GM18873 (cell line): ENCODE measurements around the gene CFAP97D1.
"Not testable (repeated sequence)": the region's sequence is repeated elsewhere in the genome, so short reads cannot be mapped to it uniquely, and the experiment has no call there.

Experiments
- ATAC-seq: cut with Tn5 transposase; IDR thresholded peaks from one replicate; pipeline ENCODE4 v1.9.1; 2021; ENCODE audit warnings: mild to moderate bottlenecking, moderate library complexity, moderate number of reproducible peaks; ENCODE audit not compliant: unreplicated experiment, low FRiP score

CFAP97D1 gene

DNA sequence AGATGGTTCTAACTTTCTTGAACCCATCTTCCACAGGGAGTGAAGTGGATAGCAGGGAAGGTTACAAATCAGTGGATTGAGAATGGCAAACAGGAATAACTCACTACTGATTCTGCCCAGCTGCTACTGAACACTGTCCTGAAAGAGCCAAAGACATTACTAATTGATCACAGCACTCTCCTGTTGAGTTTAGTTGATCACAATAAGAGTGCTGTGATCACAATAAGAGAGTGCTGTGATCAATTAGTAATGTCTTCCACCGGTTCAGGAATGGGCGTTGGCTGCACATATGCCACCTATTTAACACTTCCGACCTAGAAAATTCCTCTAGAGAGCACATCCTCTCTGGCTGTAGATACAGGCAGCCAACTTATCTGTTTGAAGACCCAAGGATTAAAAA is 11.4 kb downstream of the CFAP97D1 start:
- ATAC-seq = no peak

DNA sequence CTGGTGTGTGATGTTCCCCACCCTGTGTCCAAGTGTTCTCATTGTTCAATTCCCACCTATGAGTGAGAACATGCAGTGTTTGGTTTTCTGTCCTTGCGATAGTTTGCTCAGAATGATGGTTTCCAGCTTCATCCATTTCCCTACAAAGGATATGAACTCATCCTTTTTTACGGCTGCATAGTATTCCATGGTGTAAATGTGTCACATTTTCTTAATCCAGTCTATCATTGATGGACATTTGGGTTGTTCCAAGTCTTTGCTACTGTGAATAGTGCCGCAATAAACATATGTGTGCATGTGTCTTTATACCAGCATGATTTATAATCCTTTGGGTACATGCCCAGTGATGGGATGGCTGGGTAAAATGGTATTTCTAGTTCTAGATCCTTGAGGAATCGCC is 12.4 kb downstream of the CFAP97D1 start:
- not testable (repeated sequence) for ATAC-seq

DNA sequence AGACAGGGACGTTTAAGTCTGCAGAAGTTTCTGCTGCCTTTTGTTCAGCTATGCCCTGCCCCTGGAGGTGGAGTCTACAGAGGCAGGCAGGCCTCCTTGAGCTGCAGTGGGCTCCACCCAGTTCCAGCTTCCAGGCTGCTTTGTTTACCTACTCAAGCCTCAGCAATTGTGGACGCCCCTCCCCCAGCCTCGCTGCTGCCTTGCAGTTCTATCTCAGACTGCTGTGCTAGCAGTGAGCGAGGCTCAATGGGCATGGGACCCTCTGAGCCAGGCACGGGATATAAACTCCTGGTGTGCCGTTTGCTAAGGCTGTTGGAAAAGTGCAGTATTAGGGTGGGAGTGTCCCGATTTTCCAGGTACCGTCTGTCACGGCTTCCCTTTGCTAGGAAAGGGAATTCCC is 17.8 kb downstream of the CFAP97D1 start:
- ATAC-seq = not testable (repeated sequence)

DNA sequence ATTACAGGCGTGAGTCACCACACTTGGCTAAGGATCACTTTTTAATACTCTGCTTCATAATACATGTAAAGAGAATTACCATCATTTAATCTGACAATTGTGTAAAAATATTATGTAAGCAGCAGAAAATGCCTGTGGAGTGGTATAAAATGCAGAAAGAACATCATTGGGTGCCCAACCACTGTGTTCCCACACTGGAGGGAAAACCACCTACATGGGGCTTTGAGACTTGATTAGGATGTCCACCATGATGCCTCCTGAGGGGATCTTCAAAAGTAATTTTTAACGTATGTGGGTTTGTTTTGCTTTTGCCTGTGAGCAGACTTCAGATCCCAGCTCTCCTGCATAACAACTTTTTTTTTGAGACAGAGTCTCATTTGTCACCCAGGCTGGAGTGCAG is 18.8 kb downstream of the CFAP97D1 start:
- ATAC-seq = no peak

DNA sequence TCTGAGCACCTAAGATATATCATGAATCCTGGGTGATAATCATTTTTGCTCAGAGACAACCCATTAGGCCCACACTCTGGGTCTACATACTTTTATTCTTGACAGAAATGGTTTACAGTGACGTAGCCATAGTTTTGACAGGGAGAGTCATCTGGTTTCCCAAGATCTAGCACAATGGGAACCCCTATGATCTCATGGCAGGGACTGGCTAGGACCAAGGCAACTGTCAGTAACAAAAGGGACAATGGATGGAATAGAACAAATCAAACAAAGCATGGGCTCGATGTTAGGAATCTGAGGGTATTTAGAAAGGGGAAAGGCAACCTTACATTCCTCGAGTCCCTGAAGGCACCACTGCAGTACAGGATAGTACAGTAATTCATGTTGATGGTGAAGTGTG is 20.5 kb downstream of the CFAP97D1 start:
- ATAC-seq = no peak

DNA sequence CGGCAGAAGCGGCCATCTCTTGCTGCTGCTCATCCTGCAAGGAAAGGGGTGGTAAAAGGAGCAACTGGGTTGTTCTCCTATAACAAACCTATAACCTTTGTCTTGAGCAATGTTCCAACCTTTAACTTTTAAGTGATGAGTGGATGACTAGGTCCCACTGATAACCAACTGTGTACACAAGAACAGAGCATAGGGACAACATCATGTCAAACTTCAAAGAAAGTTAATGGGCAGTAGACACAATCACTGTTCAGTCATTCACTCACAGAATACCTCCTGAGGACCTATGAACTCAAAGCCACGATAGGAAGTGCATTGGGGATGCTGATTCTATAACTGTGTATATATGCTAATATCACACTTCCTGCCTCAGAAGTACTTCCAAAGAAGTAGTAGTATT is 21.6 kb downstream of the CFAP97D1 start:
- ATAC-seq = no peak

DNA sequence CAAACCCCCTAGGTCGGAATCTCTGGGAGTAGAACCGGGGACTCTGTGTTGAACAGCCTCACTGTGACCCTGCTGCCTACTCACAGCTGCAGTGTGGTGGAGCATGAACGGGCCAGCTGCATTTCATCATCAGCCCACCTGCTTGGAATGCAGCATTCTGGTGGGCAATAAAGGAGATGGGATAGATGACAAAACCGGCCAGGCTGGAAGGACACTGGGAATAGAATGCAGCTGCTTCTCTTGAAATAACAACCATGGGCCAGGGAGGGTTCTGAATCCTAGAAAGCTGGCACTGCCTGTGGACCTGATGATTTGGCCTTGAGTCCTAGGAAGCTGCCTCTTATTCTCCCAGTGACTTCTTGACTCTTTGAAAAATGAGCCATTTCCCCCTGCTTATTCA is 23.5 kb downstream of the CFAP97D1 start:
- no peak for ATAC-seq

DNA sequence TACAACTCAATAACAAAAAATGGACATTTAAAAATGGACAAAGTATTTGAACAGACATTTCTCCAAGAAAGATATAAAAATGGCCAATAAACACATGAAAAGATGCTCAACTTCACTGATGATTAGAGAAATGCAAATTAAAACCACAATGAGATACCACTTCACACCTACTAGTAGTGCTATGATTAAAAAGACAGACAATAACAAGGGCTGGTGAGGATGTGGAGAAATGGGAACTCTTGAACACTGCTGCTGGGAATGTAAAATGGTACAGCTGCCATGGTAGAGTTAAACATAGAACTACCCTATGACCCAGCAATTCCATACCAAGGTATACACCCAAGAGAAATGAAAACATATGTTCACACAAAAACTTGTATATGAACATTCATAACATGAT is 24.9 kb downstream of the CFAP97D1 start:
- ATAC-seq = no peak

DNA sequence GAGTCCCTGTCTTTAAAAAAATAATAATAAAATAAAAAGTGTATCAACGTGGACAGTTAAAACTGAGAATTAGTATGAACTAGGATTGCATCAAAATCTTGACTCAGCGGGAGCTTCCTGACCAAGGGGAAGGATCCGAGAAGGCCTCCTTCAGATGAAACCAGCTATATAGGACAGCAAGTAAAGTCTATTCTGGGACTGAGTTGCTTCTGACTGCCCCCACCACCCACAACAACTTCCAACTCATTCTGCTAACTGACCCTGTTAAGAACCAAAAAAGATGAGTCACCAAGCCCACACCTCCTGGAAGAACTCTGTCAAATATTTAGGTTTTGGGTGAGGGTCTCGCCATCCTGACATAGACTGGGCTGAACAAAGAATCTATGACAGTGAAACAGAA is 27.8 kb downstream of the CFAP97D1 start:
- ATAC-seq = no peak

DNA sequence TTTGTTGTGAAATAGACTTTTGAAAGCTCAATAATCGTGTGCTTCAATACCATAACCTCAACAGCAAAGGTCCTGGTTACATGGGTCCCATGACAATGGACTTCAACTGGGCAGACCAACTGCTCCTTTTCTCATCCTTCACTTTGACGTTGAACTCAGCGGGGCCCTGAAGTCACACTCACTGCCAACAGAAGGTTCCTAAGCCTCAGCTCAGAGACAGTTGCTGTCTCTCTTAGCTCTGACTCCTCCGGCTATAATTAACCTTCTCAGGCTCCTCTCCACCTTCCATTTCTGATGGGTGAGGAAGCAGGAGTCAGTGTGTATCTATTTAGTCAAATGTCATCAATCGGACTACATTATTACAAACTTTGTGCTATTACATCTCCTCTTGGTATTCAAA is 28.9 kb downstream of the CFAP97D1 start:
- no peak for ATAC-seq

DNA sequence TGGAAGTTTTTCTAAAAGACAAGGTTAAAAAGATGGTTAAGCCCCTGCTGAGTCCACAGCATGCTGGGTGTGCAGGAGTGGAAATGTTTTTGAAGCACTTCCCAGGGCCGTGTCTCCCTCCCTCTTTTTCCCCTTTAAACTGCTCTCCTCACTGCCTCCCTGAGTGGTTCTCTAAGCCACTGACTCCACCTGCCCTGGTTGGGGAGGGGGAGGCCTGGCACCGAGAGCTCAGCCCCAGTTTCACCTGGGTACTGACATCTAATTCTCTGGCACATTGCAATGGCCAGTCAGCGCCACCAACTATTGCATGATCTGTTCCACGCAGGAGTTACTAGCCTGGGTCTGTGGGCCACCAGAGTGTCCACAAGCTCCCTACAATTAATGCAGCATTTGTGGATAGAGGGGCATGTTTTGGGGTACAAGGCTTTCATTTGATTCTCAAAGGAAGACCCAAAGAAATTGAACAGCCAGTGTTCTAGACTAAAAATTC is 30.0 kb downstream of the CFAP97D1 start:
- ATAC-seq = no peak

DNA sequence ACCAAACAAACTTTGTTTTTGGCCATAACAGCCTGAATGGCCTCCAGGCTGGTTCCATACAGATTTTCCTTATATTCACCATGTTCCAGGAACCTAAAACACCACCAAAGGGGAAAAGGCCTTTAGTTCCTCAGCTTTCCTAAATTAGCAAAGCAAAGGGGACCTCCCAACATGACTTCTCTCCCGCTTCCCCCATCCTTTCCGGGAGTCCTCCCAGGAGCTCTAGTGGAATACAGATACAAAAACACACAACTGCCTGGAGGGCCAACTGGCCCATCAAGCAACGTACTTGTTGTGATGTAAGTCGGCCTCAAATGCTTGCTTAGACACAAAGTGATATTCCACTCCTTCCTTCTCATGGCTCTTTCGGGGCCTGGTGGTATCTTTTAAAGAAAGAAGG is 30.6 kb downstream of the CFAP97D1 start:
- ATAC-seq = no peak

DNA sequence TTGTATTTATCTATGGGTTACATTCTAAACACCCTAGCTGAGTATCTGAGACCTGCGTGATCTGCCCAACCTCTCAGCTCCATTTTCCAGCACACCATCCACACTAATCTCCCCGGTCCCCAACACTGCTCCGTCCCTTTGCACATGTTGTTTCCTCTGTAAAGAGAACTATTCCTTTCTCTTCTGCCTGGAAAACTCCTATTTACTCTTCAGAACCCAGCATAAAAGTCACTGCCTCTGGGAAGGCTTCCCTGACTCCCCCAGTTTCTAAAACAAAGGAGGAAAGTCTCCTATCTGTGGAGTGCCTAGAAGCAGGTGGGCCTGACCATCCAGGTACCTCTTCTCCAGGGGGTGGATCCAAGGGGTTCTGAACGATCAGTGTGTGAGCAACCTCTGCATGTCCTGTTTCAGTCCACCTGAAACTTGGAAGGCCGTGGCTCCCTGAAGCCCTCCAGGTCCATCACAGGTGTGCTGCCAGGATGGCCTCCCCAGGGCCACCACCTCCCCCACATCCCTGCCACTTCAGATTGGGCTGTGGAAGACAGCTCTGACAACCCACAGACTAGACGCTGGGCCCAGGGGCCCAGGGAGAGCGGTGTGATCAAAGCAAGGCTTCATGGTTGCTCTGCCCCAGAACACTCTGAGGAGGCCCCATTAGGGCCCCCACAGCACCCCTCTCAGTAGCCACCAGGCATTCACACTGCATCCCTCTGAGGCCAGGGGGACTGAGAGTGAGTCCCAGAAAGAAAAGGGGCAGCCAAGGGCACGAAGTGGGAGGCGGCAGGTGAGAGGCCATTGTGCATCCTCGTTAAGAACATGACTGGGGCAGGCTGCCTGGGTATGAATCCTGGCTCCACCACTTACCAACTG is 32.4 kb downstream of the CFAP97D1 start:
- no peak for ATAC-seq

DNA sequence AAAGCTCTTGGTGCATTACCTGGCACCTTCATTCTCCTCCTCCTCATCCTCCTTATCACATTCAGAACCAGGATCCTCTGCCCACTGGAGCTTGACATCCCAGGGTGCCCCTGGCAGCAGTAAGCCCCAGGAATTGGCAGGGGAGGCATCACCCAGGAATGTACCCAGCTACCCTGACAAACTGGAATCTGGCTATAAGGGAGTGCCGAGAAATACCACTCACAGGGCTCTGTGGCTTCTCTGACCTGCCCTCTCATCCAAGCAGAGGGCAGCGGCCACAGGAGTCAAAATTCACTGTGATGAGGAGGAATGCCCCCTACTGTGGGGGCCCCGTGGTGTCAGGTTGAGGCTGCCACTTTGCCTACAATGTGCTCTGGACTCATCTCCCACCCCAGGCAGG is 33.2 kb downstream of the CFAP97D1 start:
- no peak for ATAC-seq

DNA sequence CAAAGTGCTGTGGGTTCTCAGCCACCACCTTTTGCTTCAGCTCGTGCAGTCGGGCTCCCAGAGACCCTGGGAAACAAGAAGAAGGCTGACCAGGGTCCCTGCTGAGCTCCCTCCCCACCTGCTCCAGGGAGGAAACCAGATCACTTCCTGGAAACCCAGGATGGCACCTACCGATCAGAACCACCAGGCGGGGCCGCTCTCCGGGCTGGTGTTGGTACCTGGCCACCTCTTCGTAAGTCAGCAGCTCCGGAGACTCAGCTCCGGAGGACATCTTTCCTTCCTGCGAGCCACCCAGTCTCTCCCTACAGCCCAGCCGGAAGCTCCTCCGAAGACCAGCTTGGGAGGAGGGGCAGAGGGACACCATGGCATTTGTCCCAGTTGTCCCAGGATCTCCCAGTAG is 33.8 kb downstream of the CFAP97D1 start:
- ATAC-seq = no peak

DNA sequence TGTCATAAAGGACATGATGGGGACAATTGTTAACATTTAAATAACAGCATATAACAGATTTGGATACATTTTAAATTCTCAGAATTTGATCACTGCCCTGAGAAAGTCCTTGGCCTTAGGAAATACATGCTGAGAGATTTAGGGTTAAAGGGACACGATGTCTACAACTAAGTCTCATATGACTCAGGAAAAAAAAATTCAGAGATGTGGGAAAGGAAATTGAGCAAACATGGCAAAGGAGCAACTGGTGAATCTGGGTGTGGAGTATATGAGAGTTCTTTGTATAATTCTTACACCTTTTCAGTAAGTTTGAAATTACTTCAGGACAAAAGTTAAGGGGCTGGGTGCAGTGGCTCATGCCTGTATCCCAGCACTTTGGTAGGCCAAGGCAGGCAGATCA is 34.5 kb downstream of the CFAP97D1 start:
- ATAC-seq = no peak

DNA sequence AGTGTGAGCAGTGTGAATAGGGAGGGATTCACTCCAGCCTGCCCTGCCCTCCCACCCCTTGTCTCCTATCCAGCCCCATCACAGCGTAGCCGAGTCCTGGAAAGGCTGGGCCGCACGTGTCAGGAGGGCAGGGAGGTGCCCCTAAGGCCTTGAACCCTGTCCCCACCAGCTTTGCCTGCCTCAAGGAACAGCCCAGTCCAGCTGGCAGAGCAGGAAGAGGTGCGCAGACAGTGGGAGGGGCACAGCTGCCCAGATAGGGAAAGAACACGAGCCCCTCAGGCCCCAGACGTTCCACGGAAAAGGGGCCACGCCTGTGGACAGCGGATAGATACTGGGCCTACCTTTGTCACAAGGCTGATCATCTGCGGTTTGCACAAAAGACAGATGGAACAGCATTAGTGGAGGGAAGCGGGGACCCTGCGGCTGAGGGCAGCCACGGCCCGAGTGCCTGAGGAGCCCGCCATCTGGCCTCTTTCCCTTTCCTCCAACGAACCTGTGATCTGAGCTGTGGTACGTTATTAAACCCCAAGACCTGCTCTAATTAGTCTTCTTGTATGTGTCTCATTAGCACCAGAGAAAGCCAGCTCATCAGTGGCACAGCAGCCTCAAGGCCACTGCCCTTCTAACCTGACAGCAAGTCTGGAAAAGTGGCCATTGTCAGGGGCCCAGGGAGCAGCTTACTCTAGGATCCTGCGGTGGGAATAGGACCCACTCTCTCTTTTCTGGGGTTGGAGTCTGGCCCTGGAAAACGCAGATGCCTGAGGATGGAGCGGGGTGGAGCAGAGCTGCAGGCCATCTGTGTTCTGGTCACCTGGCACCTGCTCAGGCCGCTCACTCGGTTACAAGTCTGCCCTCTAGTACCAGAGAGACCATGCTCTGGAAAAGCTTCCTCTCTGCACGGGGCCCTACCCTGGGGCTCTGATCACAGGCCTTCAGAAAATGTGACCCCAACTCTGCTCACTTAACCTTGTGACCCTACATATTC is 36.4 kb downstream of the CFAP97D1 start:
- ATAC-seq = no peak

DNA sequence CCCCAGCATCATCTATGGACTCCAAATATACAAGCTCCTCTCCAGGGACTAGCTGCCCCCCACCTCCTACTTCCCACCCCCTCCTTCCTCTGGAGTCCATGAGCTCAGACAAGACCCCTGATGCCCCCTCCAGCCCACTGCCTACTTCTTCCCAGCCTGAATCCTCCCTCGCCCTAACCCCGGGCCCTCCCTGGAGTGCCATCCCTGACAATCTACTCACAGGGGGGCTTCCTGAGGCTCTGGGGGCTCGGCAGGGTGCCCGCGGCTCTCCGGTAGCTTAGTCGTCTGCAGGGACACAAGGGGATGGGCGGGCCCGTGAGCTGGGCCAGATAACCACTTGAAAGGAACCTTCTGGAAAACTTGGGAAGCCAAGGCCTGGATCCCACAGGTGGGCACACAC is 37.6 kb downstream of the CFAP97D1 start:
- no peak for ATAC-seq

DNA sequence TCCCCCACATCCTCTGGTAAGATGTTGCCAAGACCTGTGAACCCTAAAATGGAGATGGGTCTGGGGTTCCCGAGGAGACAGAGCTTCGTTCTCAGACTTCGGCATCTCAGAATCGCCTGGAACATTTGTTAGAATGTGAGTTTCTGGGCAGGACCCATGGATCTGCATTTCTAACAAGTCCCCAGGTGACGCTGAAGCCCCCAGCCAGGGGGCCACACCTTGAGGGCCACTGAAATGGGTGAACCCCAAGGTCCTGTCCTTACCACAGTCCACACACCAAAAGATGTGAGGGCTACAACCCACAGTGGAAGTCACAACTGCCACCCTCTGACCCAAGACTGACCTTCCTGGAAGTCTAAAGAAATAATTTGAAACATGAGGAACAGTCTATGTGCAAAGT is 38.7 kb downstream of the CFAP97D1 start:
- ATAC-seq = no peak

DNA sequence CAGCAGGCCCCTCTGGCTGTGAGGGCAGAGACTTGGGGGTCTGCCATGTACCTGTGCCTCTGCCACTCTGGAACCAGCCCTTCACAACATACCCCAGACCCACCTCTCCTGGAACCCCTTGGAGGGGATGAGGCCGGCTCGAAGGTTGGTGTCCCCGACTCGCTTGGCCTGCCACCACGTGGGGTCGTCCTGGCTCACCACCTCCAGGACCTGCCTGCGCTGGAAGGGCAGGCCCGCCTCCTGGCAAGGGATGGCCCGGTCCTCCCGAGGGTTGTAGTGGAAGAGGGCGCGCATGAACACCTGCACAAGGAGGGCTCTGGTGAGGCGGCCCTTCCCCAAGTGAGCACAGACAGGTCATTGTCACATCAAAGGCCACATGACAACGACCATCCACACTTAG is 40.5 kb downstream of the CFAP97D1 start:
- no peak for ATAC-seq

DNA sequence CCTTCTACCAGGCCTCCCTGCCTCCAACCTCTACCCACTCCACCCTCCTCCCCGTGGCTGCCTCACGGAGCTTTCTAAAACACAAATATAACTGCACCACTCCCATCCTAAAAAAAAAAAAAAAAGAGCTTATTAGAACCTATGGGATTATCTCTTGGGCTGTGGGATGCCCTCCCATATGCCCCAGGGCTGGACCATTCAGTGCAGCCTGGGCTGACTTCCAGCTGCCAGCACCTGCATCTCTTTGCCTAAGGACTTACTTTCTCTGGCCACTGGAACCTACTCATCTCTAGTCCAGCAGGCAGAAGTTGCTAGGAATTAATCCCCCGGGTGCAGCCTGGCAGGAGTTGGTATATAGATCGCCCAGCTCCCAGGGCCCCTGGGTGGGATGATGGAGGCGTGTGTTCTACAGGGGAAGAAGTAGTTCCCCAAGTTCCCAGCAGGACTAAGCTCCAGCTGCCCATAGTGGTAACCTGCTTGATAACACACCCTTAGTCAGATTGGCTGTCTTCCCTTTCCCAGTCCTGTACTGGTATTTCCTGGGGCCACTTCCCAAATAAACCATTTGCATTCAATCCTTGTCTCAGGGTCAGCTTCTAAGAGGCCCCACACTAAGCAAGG is 42.4 kb downstream of the CFAP97D1 start:
- no peak for ATAC-seq
